HG03060 (cell line): ENCODE measurements around the gene RGSL1.

Experiments
- ATAC-seq: cut with Tn5 transposase; IDR thresholded peaks from one replicate; pipeline ENCODE4 v1.9.1; 2021; ENCODE audit warnings: low read depth, moderate number of reproducible peaks; ENCODE audit not compliant: unreplicated experiment

RGSL1 gene

GRCh38 chr1:182608236-182608635, 158.3 kb downstream of the RGSL1 start:
- ATAC-seq, result no peak

- no peak for ATAC-seq
Measured at GRCh38 chr1:182608845-182609610, 159.1 kb downstream of the RGSL1 start.
